Jurkat, Clone E6-1 (cell line): ENCODE results near the gene PTPRN2.
"Not testable (repeated sequence)": the region's sequence is repeated elsewhere in the genome, so short reads cannot be mapped to it uniquely, and the experiment has no call there.

Experiments used
- DNase-seq: peaks from one replicate; pipeline ENCODE4 v3.0.0-alpha.2; 2011; ENCODE audit warnings: low read depth, low spot score
- H3K4me3 ChIP-seq: 2 replicates; pipeline ENCODE4 v1.5.1; 2011; ENCODE audit warnings: mild to moderate bottlenecking, low read length, control low read depth, moderate library complexity

Gene PTPRN2

DNA sequence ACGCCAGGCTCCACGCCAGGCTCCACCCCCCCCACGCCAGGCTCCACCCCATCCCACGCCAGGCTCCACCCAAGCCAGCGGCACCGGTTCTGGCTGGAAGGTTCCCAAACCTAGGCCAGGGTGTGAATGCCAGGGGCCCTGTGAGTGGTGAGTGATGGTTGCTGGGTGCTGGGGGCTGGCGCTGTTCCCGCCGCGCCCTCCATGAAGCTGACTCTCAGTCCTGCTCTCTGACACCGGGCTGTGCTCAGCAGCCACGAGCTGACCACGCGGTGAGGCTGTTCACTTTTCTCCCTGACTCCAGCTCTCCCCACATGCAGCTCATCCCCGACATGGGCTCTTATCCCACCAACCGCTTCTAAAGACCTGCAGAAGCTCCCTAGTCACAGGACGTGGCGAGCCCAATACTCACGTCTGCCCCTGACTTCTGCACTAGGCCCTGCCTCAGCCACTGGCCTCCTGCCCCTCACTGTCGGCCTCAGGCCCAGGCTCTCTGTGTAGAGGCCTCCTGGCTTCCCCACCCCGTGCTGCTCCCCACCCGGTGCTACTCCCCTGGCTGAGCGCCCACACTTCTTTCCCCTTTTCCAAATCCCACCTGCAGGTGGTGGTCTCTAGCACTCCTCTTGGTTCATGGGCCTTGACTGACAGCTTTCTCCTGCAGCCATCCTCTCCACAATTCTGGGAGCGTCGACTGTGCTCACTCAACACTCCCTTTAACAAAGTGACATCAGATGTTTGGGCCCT lies 603.0 kb downstream of the PTPRN2 start:
- no peak overlapping the region for H3K4me3 ChIP-seq
- no peak for DNase-seq

DNA sequence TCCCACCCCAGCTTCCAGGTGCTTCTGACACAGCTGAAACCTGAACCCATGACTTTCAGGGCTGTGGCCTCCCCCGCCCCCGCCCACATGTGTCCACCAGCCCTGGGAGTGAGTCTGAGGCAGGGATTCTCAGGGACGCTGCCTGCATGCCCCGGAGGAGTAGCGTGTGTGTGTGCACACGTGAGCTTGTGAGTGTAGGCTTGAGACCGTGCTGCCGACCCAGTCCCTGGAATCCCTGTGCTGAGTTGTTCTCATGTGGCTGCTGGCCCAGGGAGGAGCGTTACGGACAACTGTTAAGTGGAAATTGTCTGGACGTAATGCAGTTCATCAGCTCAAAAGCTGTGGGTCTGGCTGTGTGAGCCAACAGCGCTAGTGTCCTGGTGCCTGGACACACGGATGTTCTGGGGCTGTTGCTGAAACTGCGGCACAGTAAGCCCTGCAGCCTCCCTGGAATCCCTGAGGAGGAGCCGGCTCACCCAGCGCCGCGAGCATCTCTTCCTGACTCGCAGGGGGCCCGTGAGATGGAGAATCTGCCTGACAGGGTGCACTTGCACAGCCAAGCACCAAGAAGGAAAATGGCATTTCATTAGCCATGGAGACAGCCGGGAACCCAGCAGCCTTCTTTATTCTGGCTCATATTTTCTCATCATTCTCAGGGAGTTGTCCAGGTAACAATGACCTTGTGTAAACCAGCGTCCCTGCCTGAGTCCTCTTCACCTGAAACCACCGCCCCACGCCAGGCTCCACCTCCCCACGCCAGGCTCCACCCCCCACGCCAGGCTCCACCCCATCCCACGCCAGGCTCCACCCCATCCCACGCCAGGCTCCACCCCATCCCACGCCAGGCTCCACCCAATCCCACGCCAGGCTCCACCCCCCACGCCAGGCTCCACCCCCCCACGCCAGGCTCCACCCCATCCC lies 603.9 kb downstream of the PTPRN2 start:
- no peak overlapping the region for H3K4me3 ChIP-seq
- no peak for DNase-seq

- H3K4me3 ChIP-seq, result no peak overlapping the region
- DNase-seq, result no peak
Observed at GRCh38 chr7:157981778-157982177, 605.8 kb downstream of the PTPRN2 start.

- DNase-seq, result no peak
- H3K4me3 ChIP-seq, result no peak overlapping the region
Observed at GRCh38 chr7:157980774-157981173, 606.8 kb downstream of the PTPRN2 start.

- DNase-seq, H3K4me3 ChIP-seq: not testable (repeated sequence)
Observed at GRCh38 chr7:157980341-157980731, 607.3 kb downstream of the PTPRN2 start.

DNA sequence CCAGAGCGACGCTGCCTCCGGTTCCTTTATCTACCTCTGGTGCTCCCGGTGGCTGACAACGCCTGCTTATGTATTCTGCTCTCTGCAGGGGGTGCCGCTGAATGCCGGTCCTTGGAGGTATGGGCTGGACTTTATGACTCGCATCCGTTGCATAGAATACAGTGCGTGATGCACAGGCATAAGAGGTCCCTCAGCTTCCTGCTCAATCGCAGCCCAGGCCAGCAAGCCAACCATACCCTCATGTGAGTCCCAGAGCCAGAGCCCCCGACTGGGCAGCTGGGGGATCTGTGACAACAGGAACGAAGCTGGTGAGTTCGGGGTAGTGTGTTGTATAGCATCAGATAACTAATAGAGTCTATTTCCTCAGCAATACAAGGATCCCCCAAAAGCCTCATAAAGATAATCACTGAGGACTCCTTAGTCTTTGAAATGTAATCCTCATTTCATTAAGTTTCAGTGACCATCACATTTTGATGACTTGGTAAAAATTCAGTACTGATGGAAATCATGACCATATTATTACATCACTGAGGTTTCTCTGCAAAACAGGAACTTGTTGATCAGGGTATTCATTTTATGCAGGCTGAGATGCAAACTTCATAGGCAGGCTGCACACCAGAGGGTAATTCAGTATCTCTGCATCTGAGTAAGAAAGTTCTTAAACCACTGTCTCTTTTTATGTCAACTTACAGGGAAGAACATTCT lies 607.8 kb downstream of the PTPRN2 start:
- DNase-seq, result peak; percentile 18
- no peak overlapping the region for H3K4me3 ChIP-seq

DNA sequence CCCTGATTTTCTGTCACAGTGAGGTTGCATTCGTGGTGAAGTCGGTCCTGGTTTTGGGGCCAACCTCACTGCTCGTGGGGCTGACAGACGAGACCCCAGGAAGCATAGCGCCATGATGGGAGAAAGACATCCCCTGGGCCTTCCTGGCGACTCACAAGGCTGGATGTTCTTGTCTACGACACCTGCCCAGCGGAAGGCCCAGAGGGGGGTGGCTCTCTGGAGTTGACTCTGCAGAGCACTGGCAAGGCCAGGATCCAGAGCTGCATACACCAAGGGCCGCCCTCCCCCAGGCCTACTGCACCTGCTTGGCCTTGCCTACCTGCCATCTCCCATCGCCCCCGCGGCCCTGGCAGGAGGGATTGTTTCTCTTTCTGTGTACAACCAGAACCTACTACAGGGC lies 608.9 kb downstream of the PTPRN2 start:
- no peak overlapping the region for H3K4me3 ChIP-seq
- DNase-seq, result no peak

DNA sequence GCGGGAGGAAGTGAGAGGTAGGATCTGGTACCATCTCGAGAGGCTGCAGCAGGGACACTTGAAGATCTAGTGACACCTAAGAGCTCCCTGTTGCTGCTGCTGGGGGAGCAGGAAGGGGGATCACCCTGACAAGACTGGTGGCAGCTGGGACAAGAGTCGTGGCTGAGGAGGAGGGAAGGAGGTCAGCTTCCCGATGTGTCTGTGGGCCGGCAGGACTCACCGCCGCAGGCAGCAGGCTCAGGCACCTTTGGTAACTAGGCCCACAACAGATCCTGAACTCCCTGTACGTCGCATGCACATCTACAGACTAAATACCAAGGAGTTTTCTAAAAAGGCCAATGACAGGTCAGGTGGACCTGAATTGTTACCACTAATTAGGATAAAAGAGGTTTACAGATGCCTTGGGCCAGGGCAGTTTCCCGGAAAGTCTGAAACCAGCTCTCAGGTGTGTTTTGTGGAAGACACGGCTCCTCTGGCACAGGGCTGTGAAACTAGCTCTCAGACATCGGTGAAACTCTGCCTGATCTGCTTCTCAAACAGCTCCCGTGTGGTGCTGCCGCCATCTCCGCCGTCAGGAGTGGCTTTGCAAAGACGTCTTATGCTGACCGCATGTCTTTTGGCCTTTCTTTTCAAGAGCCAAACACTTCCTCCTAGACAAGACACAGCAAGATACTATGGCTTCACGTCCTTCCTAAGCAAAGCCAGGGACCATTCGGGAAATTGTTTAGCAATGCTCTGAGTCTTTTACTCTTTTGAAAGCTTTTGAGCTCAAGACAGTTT lies 609.7 kb downstream of the PTPRN2 start:
- no peak for DNase-seq
- no peak overlapping the region for H3K4me3 ChIP-seq

- no peak for DNase-seq
- H3K4me3 ChIP-seq, result no peak overlapping the region
Observed at GRCh38 chr7:157977306-157977705, 610.3 kb downstream of the PTPRN2 start.

GRCh38 chr7:157976406-157976805 lies 611.2 kb downstream of the PTPRN2 start:
- no peak for DNase-seq
- H3K4me3 ChIP-seq, result no peak overlapping the region

DNA sequence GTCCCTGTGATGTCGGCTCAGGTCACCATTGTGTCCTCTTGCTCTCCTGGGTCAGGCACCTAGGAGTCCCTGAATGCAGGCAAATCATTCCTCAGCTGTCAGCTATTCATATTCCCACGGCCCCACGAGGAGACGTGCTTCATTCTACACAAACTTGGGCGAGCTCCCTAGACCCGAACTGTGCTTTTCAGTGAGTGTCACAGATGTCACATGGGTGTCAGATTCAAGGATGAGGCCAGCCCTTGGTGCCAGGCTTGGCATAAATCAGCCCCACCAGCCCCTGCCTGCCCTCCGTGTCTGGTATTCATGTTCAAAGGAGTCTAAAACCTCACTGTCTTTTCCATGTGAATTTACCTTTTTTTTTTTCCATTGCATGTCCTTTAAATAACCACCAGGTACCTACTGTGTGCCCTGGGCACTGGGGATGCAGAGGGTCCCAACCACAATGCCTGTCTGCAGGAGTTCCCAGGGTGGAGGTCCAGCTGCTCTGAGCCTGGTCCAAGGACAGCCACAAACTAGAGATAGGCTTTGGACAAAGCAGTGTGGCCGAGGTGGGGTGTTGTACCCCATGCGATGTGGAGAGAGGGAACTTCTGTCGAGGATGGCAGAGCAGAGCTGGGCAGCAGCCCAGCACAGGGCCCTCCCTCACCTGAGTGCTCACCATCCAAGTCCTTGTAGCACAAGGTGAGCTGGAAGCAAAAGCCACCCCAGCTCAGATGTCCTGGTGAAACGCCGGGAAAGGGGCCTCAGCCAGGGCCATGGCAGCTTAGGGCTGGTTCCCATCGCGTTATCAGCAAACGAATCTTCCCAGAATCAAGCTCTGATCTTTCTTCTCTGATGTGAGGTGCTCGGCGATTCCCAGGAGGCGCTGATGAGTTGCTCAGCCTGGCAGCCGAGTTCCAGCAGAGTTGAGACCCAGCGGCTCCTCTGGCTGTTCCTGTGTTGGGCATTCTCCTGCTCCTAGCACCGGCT lies 611.9 kb downstream of the PTPRN2 start:
- no peak overlapping the region for H3K4me3 ChIP-seq
- DNase-seq, result no peak

GRCh38 chr7:157974678-157975230 lies 612.9 kb downstream of the PTPRN2 start:
- H3K4me3 ChIP-seq, result no peak overlapping the region
- DNase-seq, result no peak

DNA sequence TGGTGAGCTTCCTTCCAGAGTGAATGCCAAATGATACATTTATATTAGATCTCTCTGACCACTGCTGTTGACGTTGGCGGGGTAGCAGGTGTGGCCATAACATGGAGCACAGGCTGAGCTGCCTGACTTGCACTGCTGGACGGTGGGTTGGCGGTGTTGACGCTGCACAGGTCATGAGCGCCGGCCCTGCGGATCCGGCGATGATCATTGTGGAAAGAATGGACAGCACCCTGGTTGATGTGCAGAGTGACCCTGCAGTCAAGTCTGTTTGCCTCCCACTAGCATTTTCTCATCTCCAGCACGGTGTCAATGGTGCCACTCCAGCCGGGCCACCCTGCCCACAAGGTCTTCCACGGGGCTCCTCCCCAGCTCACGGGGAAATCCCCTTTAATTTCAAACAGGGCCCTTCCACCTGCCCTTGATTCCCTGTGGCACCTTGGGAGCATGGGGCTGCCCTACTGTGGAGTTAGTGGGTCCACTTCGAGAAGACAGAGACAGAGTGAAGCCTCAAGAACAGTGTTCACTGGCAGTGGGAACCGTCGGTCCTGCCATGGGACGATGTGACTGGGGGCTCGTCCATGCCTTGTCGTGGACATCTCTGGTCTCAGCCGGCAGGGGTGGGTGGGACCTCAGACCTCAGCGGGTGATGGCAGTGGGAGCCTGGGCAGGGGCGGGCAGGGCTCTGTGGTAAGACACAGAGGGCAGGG lies 613.5 kb downstream of the PTPRN2 start:
- H3K4me3 ChIP-seq, result no peak overlapping the region
- no peak for DNase-seq

DNA sequence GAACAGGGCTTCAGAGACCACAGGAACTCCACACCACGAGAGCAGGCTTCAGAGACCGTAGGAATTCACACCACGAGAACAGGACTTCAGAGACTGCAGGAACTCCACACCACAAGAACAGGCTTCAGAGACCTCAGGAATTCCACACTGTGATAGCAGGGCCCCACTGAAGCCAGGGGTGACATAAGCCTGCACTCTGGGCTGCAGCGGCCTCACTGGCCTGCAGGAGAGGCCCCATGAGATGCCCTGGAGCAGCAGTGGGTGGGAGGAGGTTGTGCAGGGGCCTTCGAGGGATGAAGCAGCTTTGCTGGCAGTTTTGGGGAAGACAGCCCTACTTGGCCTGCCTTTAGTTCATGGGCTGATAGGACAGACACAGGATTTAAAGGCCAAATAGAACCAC lies 614.7 kb downstream of the PTPRN2 start:
- DNase-seq, result no peak

DNA sequence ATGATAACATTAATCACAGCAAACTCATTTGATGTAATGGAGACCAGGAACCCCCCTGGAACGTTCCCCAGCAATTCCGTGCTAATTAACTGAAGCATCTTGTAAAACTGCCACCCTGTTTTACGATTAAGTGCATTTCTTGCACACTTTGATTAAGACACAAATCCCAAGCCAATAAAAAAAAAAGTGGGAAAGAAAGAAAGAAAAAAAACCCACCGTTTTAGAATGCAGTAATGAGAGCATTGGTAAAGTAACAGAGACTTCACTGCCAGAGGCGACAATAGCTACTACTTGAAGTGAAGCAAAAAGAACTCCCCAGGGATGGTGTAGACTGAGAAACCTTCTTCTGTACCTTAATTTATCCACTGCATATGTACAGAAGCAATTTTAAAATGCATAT lies 616.1 kb downstream of the PTPRN2 start:
- DNase-seq, result no peak
- H3K4me3 ChIP-seq, result no peak overlapping the region

More for the DNA sequence above, 614.7 kb downstream of the PTPRN2 start:
- no peak overlapping the region for H3K4me3 ChIP-seq

GRCh38 chr7:157970744-157971143 lies 616.9 kb downstream of the PTPRN2 start:
- no peak overlapping the region for H3K4me3 ChIP-seq
- DNase-seq, result no peak

DNA sequence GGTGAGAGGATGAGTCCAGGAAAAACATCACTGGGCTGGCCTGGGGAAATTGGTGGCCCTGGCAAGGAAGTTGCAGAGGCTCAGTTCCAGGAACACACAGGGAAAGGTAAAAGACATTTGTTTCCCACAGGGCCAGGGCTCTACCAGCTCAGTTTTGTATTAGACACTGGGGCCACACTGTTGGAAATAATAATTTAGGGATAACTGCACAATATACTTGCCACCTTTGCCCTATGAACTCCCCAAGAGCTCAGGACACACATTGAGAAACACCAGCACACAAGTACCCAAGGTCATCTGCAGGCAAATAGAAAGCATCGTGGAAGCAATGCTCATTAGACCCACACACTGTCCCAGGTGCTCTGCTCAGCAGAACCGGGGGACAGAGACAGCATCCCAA lies 617.6 kb downstream of the PTPRN2 start:
- no peak overlapping the region for H3K4me3 ChIP-seq
- no peak for DNase-seq
